ENCODE data around the gene FIGNL2. TPM values are rescaled to one million over a fixed set of nuclear protein-coding genes. Genes with fewer than 3 reads are reported as not detected.

FIGNL2 gene
- total RNA-seq, 2 experiments from 2014 or later: 0.29 to 0.40 TPM

DNA sequence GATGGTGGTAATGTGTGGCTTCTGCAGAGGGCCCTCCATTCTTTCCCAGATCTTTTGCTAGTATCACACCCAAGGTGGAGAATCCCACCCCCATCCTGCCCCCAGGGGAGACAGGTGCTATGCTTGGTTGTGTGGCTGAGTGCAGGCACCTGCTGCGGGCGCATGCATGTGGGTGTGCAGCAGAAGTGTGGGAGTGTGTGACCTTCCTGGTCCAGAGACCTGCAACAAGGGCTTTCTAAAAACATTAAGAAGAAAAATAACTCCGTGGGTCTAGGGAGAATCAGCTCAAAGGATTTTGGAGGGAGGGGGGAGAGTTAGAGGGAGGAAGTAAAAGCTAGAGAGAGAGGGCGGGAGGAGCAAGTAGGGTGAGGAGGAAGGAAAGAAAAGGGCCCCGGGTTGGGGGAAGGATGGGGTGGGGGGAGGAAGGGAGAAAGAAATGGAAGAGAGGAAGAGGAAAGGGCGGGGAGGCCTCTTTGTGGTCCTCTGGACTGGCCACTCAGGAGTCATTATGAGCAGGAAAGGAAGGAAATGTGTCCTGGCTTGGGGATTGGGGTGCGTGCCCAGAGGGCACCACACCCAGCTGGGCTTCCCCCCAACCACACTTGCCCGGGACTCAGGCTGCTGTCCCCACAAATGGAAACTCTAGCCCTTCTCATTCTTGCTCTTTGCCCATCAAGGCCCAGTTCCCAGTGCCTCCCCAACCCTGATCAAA, 3.1 kb upstream of the FIGNL2 start:
- Mint-ChIP-seq H3K27me3 (peaks cover 13% of the 10 kb centered on the region), H3K27ac (no peak overlapping the region), H3K4me3 (no peak overlapping the region), H3K9me3 (no peaks in the 10 kb centered on the region), H3K36me3 (no peaks in the 10 kb centered on the region), H3K4me1 (peaks cover 17% of the 10 kb centered on the region)
- no peak for DNase-seq

- no peak for DNase-seq
- H3K36me3 Mint-ChIP-seq: no peaks in the 10 kb centered on the region
- no peak overlapping the region for H3K4me3 Mint-ChIP-seq
- H3K27me3 Mint-ChIP-seq: peaks cover 15% of the 10 kb centered on the region
- peaks cover 22% of the 10 kb centered on the region for H3K4me1 Mint-ChIP-seq
- no peak overlapping the region for H3K27ac Mint-ChIP-seq
- H3K9me3 Mint-ChIP-seq: no peaks in the 10 kb centered on the region
Measured at GRCh38 chr12:51850965-51851299, 2.4 kb upstream of the FIGNL2 start.

DNA sequence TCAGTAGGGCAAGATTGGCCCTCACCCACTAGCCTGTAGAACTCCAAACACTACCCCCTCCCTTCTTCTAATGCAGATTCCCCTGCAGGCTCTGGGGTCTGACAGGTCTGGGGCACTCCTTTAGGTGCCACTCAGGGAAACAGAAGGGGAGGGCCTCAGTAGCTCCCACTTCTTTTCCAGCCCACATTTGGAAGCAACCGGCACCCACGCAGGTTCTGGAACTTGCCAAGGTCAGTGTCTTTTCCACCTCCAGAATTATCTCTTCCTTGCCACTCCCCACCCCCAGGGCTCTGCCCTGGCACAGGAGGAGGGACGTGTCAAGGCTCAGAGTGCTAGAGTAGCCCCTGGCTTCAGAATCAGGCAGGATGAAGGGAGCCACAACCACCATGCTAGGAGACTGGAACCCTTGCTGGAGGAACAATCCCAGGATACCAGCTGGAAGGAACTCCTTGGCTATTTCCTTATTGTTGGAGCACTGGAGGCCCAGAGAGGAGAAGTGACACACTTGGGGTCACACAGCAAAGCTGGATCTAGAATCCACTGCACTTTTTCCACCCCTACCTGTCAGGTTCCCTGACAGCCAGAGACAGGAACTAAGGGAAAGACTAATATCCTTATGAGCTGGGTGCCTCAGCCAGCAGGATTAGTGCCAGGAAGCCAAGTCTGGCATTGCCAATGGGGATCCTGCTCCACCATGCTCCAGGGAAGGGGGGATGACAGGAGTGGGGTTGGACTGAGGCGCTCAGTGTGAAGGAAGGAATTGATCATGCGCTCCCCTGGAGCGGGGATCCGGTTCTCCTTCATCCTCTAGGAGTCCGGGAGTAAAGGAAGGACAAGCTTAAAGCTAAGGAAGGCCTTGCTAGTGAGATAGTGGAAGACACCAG, 1.8 kb upstream of the FIGNL2 start:
- H3K27ac Mint-ChIP-seq: no peak overlapping the region
- H3K9me3 Mint-ChIP-seq: no peaks in the 10 kb centered on the region
- no peak for DNase-seq
- H3K36me3 Mint-ChIP-seq: no peaks in the 10 kb centered on the region
- no peak overlapping the region for H3K4me3 Mint-ChIP-seq
- peaks cover 22% of the 10 kb centered on the region for H3K4me1 Mint-ChIP-seq
- H3K27me3 Mint-ChIP-seq: peaks cover 21% of the 10 kb centered on the region

GRCh38 chr12:51848841-51849735, 570 bp upstream of the FIGNL2 start:
- Mint-ChIP-seq H3K27me3 (peaks cover 33% of the 10 kb centered on the region), H3K4me3 (no peak overlapping the region), H3K36me3 (no peaks in the 10 kb centered on the region), H3K4me1 (peaks cover 22% of the 10 kb centered on the region), H3K9me3 (no peaks in the 10 kb centered on the region), H3K27ac (no peak overlapping the region)
- DNase-seq: no peak

DNA sequence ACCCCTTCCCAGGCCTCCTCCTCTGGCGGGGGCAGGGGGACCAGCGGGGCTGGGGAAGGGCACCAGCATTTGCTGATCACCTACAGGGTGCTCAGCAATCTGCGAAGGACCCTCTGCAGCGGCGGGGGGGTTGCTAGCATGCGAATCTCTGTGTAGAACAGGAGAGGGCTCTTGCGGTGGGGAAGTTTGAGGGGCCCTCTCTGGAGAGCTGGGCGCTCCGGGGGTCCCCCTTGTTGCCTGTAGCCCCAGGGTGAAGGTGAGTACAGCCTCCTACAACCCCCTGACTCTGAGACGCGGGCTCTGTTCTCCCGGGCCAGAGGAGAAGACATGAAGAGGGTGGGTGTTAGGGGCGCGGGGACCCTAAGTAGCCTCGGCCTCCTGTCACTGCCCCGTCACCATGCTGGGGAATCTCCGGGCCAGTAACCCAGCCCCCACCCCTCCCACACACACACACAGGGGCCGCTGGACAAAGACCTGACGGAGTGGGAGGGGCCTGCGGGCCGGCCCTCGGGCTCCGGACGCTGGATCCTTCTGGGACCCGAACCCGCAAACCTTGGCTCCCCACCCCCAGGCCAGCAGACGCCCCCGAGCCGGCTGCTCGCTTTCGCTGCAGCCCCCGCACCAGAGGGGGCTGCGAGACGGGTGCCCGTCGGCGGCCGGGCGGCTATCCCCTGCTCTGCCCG, 734 bp downstream of the FIGNL2 start:
- Mint-ChIP-seq H3K4me1 (peaks cover 22% of the 10 kb centered on the region), H3K4me3 (peak overlapping the region; percentile 25), H3K9me3 (no peaks in the 10 kb centered on the region), H3K27ac (no peak overlapping the region), H3K27me3 (peaks cover 42% of the 10 kb centered on the region), H3K36me3 (no peaks in the 10 kb centered on the region)
- no peak for DNase-seq

DNA sequence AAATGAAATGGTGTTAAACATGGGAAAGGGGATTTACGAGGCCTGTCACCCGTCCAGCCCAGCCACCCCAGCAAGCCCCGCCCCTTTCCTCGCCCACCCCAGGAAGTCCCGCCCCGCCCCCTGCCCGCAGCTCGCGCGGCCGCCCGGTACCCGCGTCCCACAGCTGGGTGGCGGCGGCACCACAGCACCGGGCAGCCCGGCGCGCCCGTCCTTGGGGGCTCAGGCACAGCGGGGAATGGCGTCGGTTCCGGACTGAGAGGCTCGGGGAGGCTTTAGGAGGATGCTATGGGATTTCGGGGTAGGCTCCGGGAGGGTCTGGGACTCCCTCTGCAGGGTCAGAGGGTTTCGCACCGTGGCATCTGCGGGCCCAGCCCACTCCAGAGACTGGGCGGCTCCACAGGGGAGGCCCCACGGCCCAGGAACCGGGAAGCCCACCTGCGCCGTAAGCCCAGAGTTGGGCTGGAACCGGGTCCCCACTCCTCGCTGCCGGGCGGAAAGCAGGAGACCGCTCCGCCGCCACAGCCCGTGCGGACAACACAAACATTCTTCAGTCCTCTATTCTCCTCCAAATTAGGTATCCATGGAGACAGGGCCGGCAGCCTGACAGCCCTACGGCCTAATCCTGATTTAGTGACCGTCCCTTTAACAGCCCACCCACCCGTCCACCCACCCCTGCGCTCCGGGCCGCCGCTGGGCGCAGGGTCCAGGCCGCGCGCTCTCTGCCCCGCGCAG, 1.4 kb downstream of the FIGNL2 start:
- H3K9me3 Mint-ChIP-seq: no peaks in the 10 kb centered on the region

DNA sequence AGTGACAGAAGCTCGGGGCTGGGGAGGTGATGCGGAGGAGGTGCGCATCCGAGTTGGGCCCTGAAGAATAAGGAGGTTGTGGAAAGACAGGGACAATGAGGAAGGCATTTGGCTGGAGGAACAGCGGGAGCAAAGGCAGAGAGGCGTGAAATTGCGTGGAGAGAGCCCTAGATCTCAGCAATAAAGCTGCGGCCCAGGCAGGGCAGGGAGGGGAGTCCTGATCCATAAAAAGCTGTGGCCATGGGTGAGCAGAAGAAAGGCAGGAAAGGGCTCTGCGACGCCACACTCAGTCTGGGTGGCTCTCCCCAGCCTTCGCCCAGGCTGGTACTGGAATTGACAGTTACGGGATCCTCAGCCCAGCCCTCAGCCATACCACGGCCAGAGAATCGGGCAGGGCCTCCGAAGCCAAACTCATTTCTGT, 2.2 kb downstream of the FIGNL2 start:
- Mint-ChIP-seq H3K4me3 (peak overlapping the region; percentile 29), H3K27ac (no peak overlapping the region), H3K36me3 (no peaks in the 10 kb centered on the region), H3K4me1 (peaks cover 17% of the 10 kb centered on the region), H3K27me3 (peaks cover 54% of the 10 kb centered on the region), H3K9me3 (no peaks in the 10 kb centered on the region)
- DNase-seq: no peak

More for the DNA sequence above, 1.4 kb downstream of the FIGNL2 start:
- DNase-seq: peak; percentile 52
- H3K27me3 Mint-ChIP-seq: peaks cover 46% of the 10 kb centered on the region
- H3K36me3 Mint-ChIP-seq: no peaks in the 10 kb centered on the region
- no peak overlapping the region for H3K27ac Mint-ChIP-seq
- peak overlapping the region; percentile 69 for H3K4me3 Mint-ChIP-seq
- H3K4me1 Mint-ChIP-seq: peaks cover 22% of the 10 kb centered on the region

DNA sequence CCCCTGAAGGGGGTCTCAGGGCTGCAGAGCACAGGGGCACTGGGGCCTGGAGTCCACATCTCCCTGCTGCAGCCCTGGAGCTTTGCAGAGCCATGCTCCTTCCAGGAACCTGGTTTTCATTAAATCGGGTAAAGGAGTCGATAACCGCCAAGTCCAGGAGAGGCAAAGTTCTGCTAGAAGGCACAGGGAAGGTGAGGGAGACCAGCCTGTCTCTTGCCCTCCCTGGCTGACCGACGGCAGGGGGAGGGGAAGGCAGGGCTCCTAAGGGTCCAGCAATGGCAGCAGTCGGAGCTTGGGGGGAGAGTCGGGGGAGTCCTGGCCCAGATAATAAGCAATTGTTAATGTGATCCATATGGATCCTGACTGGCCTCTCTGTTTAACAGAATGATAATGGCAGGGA, 3.0 kb downstream of the FIGNL2 start:
- no peak overlapping the region for H3K27ac Mint-ChIP-seq
- no peaks in the 10 kb centered on the region for H3K9me3 Mint-ChIP-seq
- no peak overlapping the region for H3K4me3 Mint-ChIP-seq
- H3K4me1 Mint-ChIP-seq: peaks cover 10% of the 10 kb centered on the region
- H3K36me3 Mint-ChIP-seq: no peaks in the 10 kb centered on the region
- DNase-seq: no peak
- H3K27me3 Mint-ChIP-seq: peaks cover 55% of the 10 kb centered on the region

- no peaks in the 10 kb centered on the region for H3K9me3 Mint-ChIP-seq
- no peak overlapping the region for H3K27ac Mint-ChIP-seq
- H3K4me1 Mint-ChIP-seq: peaks cover 10% of the 10 kb centered on the region
- H3K27me3 Mint-ChIP-seq: peaks cover 61% of the 10 kb centered on the region
- no peak for DNase-seq
- no peaks in the 10 kb centered on the region for H3K36me3 Mint-ChIP-seq
- no peak overlapping the region for H3K4me3 Mint-ChIP-seq
Measured at GRCh38 chr12:51844854-51845253, 3.7 kb downstream of the FIGNL2 start.

DNA sequence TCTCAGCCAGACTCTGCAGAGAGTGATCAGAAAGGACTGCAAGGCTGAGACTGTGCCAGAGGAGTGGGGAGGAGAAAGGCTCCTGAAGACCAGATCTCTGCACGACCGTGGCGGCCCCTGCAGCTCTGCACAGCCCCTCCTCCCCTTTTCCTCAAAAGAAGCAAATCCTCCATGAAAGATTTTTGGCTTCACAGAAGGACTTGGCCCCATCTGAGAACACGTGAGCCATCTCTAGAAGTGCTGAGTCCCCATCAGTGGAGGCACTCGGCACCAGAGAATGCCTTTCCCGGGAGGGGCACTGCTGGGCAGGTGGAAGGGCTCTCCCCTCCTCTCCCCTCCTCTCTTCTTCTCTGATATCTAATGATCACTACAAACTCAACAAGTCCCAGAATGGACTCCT, 6.8 kb downstream of the FIGNL2 start:
- Mint-ChIP-seq H3K36me3 (no peaks in the 10 kb centered on the region), H3K4me1 (peaks cover 6% of the 10 kb centered on the region), H3K27me3 (peaks cover 71% of the 10 kb centered on the region), H3K9me3 (no peaks in the 10 kb centered on the region), H3K27ac (no peak overlapping the region), H3K4me3 (no peak overlapping the region)
- DNase-seq: no peak

- H3K36me3 Mint-ChIP-seq: no peaks in the 10 kb centered on the region
- no peak overlapping the region for H3K4me3 Mint-ChIP-seq
- no peak for DNase-seq
- peaks cover under 1% of the 10 kb centered on the region for H3K4me1 Mint-ChIP-seq
- peaks cover 63% of the 10 kb centered on the region for H3K27me3 Mint-ChIP-seq
- no peak overlapping the region for H3K27ac Mint-ChIP-seq
- H3K9me3 Mint-ChIP-seq: no peaks in the 10 kb centered on the region
Measured at GRCh38 chr12:51840966-51841365, 7.6 kb downstream of the FIGNL2 start.

DNA sequence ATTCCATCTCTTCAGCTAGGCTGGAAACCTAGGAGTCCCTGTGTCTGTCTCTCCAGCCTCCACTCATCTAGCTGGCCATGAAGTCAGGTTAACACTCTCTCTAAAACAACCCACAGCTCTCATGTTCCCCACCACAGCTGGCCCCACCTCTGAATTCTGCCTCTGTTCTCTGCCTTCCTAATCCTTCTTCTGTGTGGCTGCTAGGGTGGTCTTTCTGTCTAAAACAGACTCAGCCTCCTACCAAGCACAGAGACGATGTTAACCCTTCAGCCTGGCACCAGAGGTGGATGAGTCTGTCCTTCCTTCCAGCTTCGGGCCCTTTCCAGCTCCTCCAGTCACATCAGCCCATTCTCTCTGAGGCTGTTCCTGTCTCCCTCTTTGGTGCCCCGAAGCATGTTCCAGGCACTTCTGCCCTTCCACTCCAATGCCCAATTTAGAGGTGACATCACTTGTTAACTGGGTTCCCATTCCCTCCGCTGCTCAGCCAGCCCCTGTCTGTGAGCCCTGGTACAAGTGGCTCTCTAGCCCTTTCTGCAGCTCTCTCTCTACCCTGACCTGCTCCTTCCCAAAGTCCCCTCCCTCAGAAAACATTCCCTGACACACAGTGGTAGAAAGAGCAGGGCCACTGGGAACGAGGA, 9.1 kb downstream of the FIGNL2 start:
- Mint-ChIP-seq H3K27me3 (peaks cover 60% of the 10 kb centered on the region), H3K4me1 (no peaks in the 10 kb centered on the region), H3K36me3 (no peaks in the 10 kb centered on the region), H3K9me3 (no peaks in the 10 kb centered on the region), H3K4me3 (no peak overlapping the region), H3K27ac (no peak overlapping the region)
- DNase-seq: no peak

DNA sequence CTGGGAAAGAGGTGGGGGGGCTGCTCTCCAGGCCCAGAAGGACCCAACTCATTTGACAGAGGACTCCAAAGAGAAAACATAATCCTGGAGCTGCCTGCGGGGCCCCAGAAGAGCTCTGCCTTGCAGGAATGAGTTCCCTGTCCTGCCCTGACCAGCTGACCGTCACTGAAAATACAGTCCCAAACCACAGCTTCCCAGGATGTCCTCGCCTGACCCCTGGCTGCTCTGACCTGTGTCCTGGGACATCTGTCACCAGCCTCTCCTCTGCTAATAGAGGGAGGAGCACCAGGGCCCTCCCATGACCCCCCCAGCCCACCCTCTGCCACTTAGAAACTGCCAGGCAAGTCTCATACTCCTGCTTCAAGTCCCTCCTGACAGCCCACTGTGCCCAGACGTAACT, 9.8 kb downstream of the FIGNL2 start:
- no peaks in the 10 kb centered on the region for H3K4me1 Mint-ChIP-seq
- no peaks in the 10 kb centered on the region for H3K9me3 Mint-ChIP-seq
- H3K27me3 Mint-ChIP-seq: peaks cover 58% of the 10 kb centered on the region
- H3K27ac Mint-ChIP-seq: no peak overlapping the region
- H3K36me3 Mint-ChIP-seq: no peaks in the 10 kb centered on the region
- H3K4me3 Mint-ChIP-seq: no peak overlapping the region
- no peak for DNase-seq

GRCh38 chr12:51838036-51838435, 10.5 kb downstream of the FIGNL2 start:
- no peak overlapping the region for H3K27ac Mint-ChIP-seq
- no peaks in the 10 kb centered on the region for H3K9me3 Mint-ChIP-seq
- no peaks in the 10 kb centered on the region for H3K36me3 Mint-ChIP-seq
- H3K4me1 Mint-ChIP-seq: peaks cover 3% of the 10 kb centered on the region
- no peak for DNase-seq
- H3K4me3 Mint-ChIP-seq: no peak overlapping the region
- H3K27me3 Mint-ChIP-seq: peaks cover 61% of the 10 kb centered on the region
